SU-DHL-6 (cell line): Measurements from ENCODE around the gene RAC2.

Experiments
- EZH2phosphoT487 ChIP-seq: fragments of 200-600 bp; sonication (generic), shearing (Covaris generic); conservative IDR thresholded peaks from 2 replicates; pipeline ENCODE4 v1.6.1; 2018; ENCODE audit warnings: mild to moderate bottlenecking, antibody characterized with exemption, low read length, moderate library complexity, mixed read lengths
- TF ChIP-seq, protein P1 (sequence below): fragments of 200-600 bp; sonication (generic); IDR thresholded peaks from one replicate; pipeline ENCODE4 v1.5.1; 2017; ENCODE audit warnings: antibody characterized with exemption, mild to moderate bottlenecking, low read length, moderate library complexity; ENCODE audit not compliant: insufficient read depth, poor library complexity, severe bottlenecking

GRCh38 chr22:37187552-37187890 lies 56.5 kb downstream of the RAC2 start:
- TF ChIP-seq, protein P1, sequence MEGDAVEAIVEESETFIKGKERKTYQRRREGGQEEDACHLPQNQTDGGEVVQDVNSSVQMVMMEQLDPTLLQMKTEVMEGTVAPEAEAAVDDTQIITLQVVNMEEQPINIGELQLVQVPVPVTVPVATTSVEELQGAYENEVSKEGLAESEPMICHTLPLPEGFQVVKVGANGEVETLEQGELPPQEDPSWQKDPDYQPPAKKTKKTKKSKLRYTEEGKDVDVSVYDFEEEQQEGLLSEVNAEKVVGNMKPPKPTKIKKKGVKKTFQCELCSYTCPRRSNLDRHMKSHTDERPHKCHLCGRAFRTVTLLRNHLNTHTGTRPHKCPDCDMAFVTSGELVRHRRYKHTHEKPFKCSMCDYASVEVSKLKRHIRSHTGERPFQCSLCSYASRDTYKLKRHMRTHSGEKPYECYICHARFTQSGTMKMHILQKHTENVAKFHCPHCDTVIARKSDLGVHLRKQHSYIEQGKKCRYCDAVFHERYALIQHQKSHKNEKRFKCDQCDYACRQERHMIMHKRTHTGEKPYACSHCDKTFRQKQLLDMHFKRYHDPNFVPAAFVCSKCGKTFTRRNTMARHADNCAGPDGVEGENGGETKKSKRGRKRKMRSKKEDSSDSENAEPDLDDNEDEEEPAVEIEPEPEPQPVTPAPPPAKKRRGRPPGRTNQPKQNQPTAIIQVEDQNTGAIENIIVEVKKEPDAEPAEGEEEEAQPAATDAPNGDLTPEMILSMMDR = no peak
- TF ChIP-seq EZH2phosphoT487 = no peak
